Psoas muscle (tissue), 8 donors: ENCODE results near the gene MOV10L1. TPM values are rescaled to one million over a fixed set of nuclear protein-coding genes. Genes with fewer than 3 reads are reported as not detected.

ENCODE experiments used
- ATAC-seq, 4 donors: fragments of 200-7000 bp; cut with Tn5 transposase; one replicate each; pipeline ENCODE4 v1.9.1; 2020; ENCODE audit warnings: moderate library complexity in 3 of 4, mild to moderate bottlenecking in 2 of 4
- DNase-seq, 2 donors: peaks; one replicate each; pipeline ENCODE4 v3.0.0-alpha.2; 2020
- H3K27ac ChIP-seq: fragments of 200-600 bp; one replicate; pipeline ENCODE4 v1.8.0; 2022
- H3K27me3 ChIP-seq, 3 donors: fragments of 200-600 bp in 1 of 3; one replicate each; pipeline versions ENCODE4 v1.6.1 to v1.8.0; 2013 to 2022; ENCODE audit warnings: low read length in 2 of 3, mild to moderate bottlenecking in 2 of 3, moderate library complexity in 1 of 3; ENCODE audit not compliant: insufficient read depth in 3 of 3
- H3K36me3 ChIP-seq, 2 donors: fragments of 200-600 bp in 1 of 2; one replicate each; pipeline versions ENCODE4 v1.6.1 to v1.8.0; 2013 to 2022; ENCODE audit warnings: low read depth in 1 of 2, mild to moderate bottlenecking in 1 of 2, moderate library complexity in 1 of 2; ENCODE audit not compliant: insufficient read depth in 1 of 2
- H3K4me1 ChIP-seq: fragments of 200-600 bp; one replicate; pipeline ENCODE4 v1.8.0; 2022
- H3K4me3 ChIP-seq: fragments of 200-600 bp; one replicate; pipeline ENCODE4 v1.8.0; 2022; ENCODE audit warnings: mild to moderate bottlenecking
- H3K9me3 ChIP-seq: fragments of 200-600 bp; one replicate; pipeline ENCODE4 v1.8.0; 2022
- CTCF ChIP-seq: fragments of 200-600 bp; IDR thresholded peaks from one replicate; pipeline ENCODE4 v1.8.0; 2022; ENCODE audit warnings: antibody characterized with exemption
- WGBS, 3 donors: extraction: QIAGEN DNeasy Blood & Tissue Kit; methylation state at CpG; one replicate each; pipeline versions ENCODE4 v1.1.6 to v1.1.7; 2013; 5-methylcytosine and 5-hydroxymethylcytosine counted together
- intact Hi-C, 2 donors: fragments of 100-400 bp; cut with DNase I; formaldehyde crosslinking; loops; one replicate each; pipeline versions ENCODE4 v1.11.0 to v1.14.2; 2022
- polyA plus RNA-seq, 3 donors: library from polyadenylated mRNA; stranded (reverse); fragments of 200-250 nt; gene quantifications; one replicate each; pipeline ENCODE4 v1.2.3, GENCODE V29; 2013
- total RNA-seq, 4 donors: library from RNA; stranded (reverse); fragmentation: NEBNext Ultra II Directional in 2 of 4; extraction: Animal tissue kit (Norgen Biotek cat#: 25700) in 2 of 4; gene quantifications; one replicate each; pipeline versions ENCODE4 v1.2.1 to v1.2.4, GENCODE V29; 2021 to 2023
- donor health status: healthy with polysubstance abuse.
- donor health status: DM: no; HTN: no; CAD: no; lungs with moderate emphysema.
- donor health status: Bipolar disorder and iron deficiency.
- donor health status: healthy.
- donor health status: DM: yes; HTN: yes; CAD: no.
- donor health status: DM: no; HTN: no; CAD: no.
- donor health status: DM: no; HTN: no; CAD: no.
- donor health status: DM: yes; HTN: yes; CAD: no.

MOV10L1 gene
- total and polyA plus RNA-seq, 7 donors = 0.05 to 0.39 (median 0.07) TPM; not detected in 4

GRCh38 chr22:50140615-50141014 is 50.8 kb downstream of the MOV10L1 start:
- no peaks in the 10 kb centered on the region for H3K9me3 ChIP-seq

GRCh38 chr22:50141462-50141861 is 51.7 kb downstream of the MOV10L1 start:
- Histone ChIP-seq H3K4me3 (no peak overlapping the region), H3K9me3 (no peaks in the 10 kb centered on the region), H3K36me3 (no peaks in the 10 kb centered on the region), H3K27me3 (peaks cover 0 to 32% (median 8%) of the 10 kb centered on the region in 3 donors), H3K27ac (no peak overlapping the region), H3K4me1 (no peaks in the 10 kb centered on the region)
- WGBS, 3 donors = 60 to 70% (median 68%) methylated on average over 6 of the region's 6 CpGs
- intact Hi-C loops = no loop called here
- DNase-seq (no peak), ATAC-seq (no peak)
- TF ChIP-seq CTCF = no peak

More at GRCh38 chr22:50140615-50141014, 50.8 kb downstream of the MOV10L1 start:
- Histone ChIP-seq H3K4me1 (no peaks in the 10 kb centered on the region), H3K36me3 (no peaks in the 10 kb centered on the region), H3K4me3 (no peak overlapping the region), H3K27me3 (peaks cover 0 to 32% (median 8%) of the 10 kb centered on the region in 3 donors), H3K27ac (no peak overlapping the region)
- ATAC-seq (no peak), DNase-seq (no peak)
- intact Hi-C loops = no loop called here
- TF ChIP-seq CTCF = no peak
- WGBS, 3 donors = 77% methylated on average over 3 of the region's 3 CpGs

- Histone ChIP-seq H3K9me3 (no peaks in the 10 kb centered on the region), H3K36me3 (no peaks in the 10 kb centered on the region), H3K4me1 (no peaks in the 10 kb centered on the region), H3K27me3 (peaks cover 0 to 32% (median 8%) of the 10 kb centered on the region in 3 donors), H3K27ac (no peak overlapping the region), H3K4me3 (no peak overlapping the region)
- DNase-seq = no peak
- no peak for ATAC-seq
- 20 to 24% (median 23%) methylated on average over 11 of the region's 11 CpGs for WGBS, 3 donors
- no peak for TF ChIP-seq CTCF
- intact Hi-C loops = no loop called here
Observed at GRCh38 chr22:50141891-50142363, 52.1 kb downstream of the MOV10L1 start.

- Histone ChIP-seq H3K27me3 (peaks cover 0 to 32% (median 8%) of the 10 kb centered on the region in 3 donors), H3K27ac (no peak overlapping the region), H3K4me1 (no peaks in the 10 kb centered on the region), H3K36me3 (no peaks in the 10 kb centered on the region), H3K4me3 (no peak overlapping the region), H3K9me3 (no peaks in the 10 kb centered on the region)
- 77 to 84% (median 80%) methylated on average over 7 of the region's 7 CpGs for WGBS, 3 donors
- no peak for ATAC-seq
- intact Hi-C loops = no loop called here
- DNase-seq = no peak
- TF ChIP-seq CTCF = no peak
Observed at GRCh38 chr22:50143096-50143495, 53.3 kb downstream of the MOV10L1 start.

GRCh38 chr22:50144005-50144614 is 54.3 kb downstream of the MOV10L1 start:
- no peak for ATAC-seq
- no peak for DNase-seq
- Histone ChIP-seq H3K4me3 (no peak overlapping the region), H3K9me3 (no peaks in the 10 kb centered on the region), H3K36me3 (no peaks in the 10 kb centered on the region), H3K27ac (no peak overlapping the region), H3K27me3 (peaks cover 0 to 32% (median 8%) of the 10 kb centered on the region in 3 donors), H3K4me1 (no peaks in the 10 kb centered on the region)
- TF ChIP-seq CTCF = no peak
- intact Hi-C loops = no loop called here
- 79 to 81% (median 79%) methylated on average over 18 of the region's 18 CpGs for WGBS, 3 donors
